T-helper 2 cell treated with Interferon-gamma antibody and Interleukin-4, amounts not matched to agents 100 ng/mL and 5 ng/mL, for 36 hours (primary cell): ENCODE data around the gene CFLAR. TPM values are rescaled to one million over a fixed set of nuclear protein-coding genes. Genes with fewer than 3 reads are reported as not detected.

Experiments
- intact Hi-C: fragments of 100-400 bp; cut with micrococcal nuclease; formaldehyde crosslinking; loops from one replicate; pipeline ENCODE4 v1.15.1; 2023
- total RNA-seq: library from RNA; stranded (reverse); gene quantifications from 2 replicates; pipeline ENCODE4 v1.2.3, GENCODE V29; 2022

The CFLAR gene
- total RNA-seq, 1 donor from 2014 or later = 117 TPM

GRCh38 chr2:201204655-201205514, 88.9 kb downstream of the CFLAR start:
- intact Hi-C loops = no loop called here

- intact Hi-C loops = no loop called here
Observed at GRCh38 chr2:201205515-201205849, 89.5 kb downstream of the CFLAR start.

- intact Hi-C loops = no loop called here
Observed at GRCh38 chr2:201208563-201209252, 92.7 kb downstream of the CFLAR start.

GRCh38 chr2:201215963-201216362, 100.0 kb downstream of the CFLAR start:
- intact Hi-C loops = no loop called here

- intact Hi-C loops = no loop called here
Observed at GRCh38 chr2:201216918-201217317, 101.0 kb downstream of the CFLAR start.

GRCh38 chr2:201218780-201219179, 102.8 kb downstream of the CFLAR start:
- intact Hi-C loops = no loop called here

- intact Hi-C loops = no loop called here
Observed at GRCh38 chr2:201219328-201220096, 103.5 kb downstream of the CFLAR start.

GRCh38 chr2:201220102-201220570, 104.2 kb downstream of the CFLAR start:
- intact Hi-C loops = no loop called here

GRCh38 chr2:201223089-201224073, 107.4 kb downstream of the CFLAR start:
- intact Hi-C loops = no loop called here

Other genes with a start within 250 kb of the CFLAR start
- gene PPIL3, start 227.1 kb upstream of the CFLAR start, total RNA-seq = 43.7 and 48.6 TPM in 2 replicates
- 27.3 and 28.4 TPM in 2 replicates for gene NIF3L1, start 226.8 kb upstream of the CFLAR start, total RNA-seq
- 53.8 and 57.6 TPM in 2 replicates for gene ORC2, start 152.5 kb upstream of the CFLAR start, total RNA-seq
- 31.8 and 33.2 TPM in 2 replicates for gene HYCC2, start 44.5 kb upstream of the CFLAR start, total RNA-seq
- gene NDUFB3, start 44.2 kb upstream of the CFLAR start, total RNA-seq = 132 and 137 TPM in 2 replicates
- 37.0 and 38.7 TPM in 2 replicates for gene CASP10, start 67.0 kb downstream of the CFLAR start, total RNA-seq
- 79.1 and 79.4 TPM in 2 replicates for gene CASP8, start 144.4 kb downstream of the CFLAR start, total RNA-seq
- 1.1 and 1.3 TPM in 2 replicates for gene FLACC1, start 241.2 kb downstream of the CFLAR start, total RNA-seq